GM12878 (cell line): ENCODE results near the gene PEAR1. TPM values are rescaled to one million over a fixed set of nuclear protein-coding genes. Genes with fewer than 3 reads are reported as not detected.

ENCODE experiments used
- ATAC-seq: fragments of 200-7000 bp; cut with Tn5 transposase; 3 replicates; pipeline ENCODE4 v1.9.1; 2020; ENCODE audit warnings: mild to moderate bottlenecking, moderate library complexity
- BruUV-seq: library from RNA; stranded (reverse); fragments of 400-500 nt; replicated peaks from 2 replicates; lab custom pipeline; 2021; lab: Mats Ljungman, UMichigan
- CTCF ChIA-PET: fragments of 300-600 bp; sonication (Branson Sonifier 250); formaldehyde crosslinking; extraction: SDS; loops from one replicate; lab custom pipeline; 2021; ENCODE audit warnings: inconsistent platforms; lab: Yijun Ruan, JAX
- POLR2A ChIA-PET: fragments of 350-600 bp; formaldehyde crosslinking; extraction: SDS; loops from one replicate; lab custom pipeline; 2021; ENCODE audit warnings: inconsistent platforms; lab: Charles Lee
- RAD21 ChIA-PET: fragments of 300-600 bp; sonication (Branson Sonifier 250); formaldehyde crosslinking; loops from one replicate; lab custom pipeline; 2023; ENCODE audit warnings: antibody characterized with exemption; ENCODE audit not compliant: unreplicated experiment; lab: Charles Lee
- SMC1A ChIA-PET: fragments of 300-600 bp; sonication (Branson Sonifier 250); formaldehyde crosslinking; loops from one replicate; lab custom pipeline; 2023; ENCODE audit not compliant: unreplicated experiment, uncharacterized antibody; lab: Charles Lee
- DNase-seq: peaks from one replicate; pipeline ENCODE4 v3.0.0-alpha.2; 2011; ENCODE audit warnings: low read depth, low spot score
- FAIRE-seq: peaks from 3 replicates; lab custom pipeline; 2011; peaks lifted over from hg19 to GRCh38; lab: Jason Lieb, UNC
- H2AFZ ChIP-seq: 2 replicates; pipeline ENCODE4 v1.6.0; 2011; ENCODE audit warnings: low read depth, low read length, control low read depth; ENCODE audit not compliant: control insufficient read depth
- H3K27ac ChIP-seq: 2 replicates; pipeline ENCODE4 v1.5.1; 2011; ENCODE audit warnings: control low read depth; ENCODE audit not compliant: control insufficient read depth, insufficient read depth
- H3K27me3 ChIP-seq, 2 experiments: replicated peaks in 1 of 2; 2 replicates each; pipeline versions ENCODE4 v1.6.0 to v1.6.1; 2011; ENCODE audit warnings: low read length in 1 of 2; ENCODE audit not compliant: control insufficient read depth in 2 of 2, insufficient read depth in 2 of 2
- H3K36me3 ChIP-seq, 2 experiments: 2 replicates each; pipeline ENCODE4 v1.5.1; 2011; ENCODE audit warnings: low read length in 1 of 2; ENCODE audit not compliant: control insufficient read depth in 2 of 2, insufficient read depth in 2 of 2
- H3K4me1 ChIP-seq: 2 replicates; pipeline ENCODE4 v1.6.1; 2011; ENCODE audit warnings: mild to moderate bottlenecking, low read length, moderate library complexity, mixed read lengths; ENCODE audit not compliant: control insufficient read depth, insufficient read depth
- H3K4me2 ChIP-seq: 2 replicates; pipeline ENCODE4 v1.6.0; 2011; ENCODE audit warnings: control low read depth; ENCODE audit not compliant: control insufficient read depth, insufficient read depth
- H3K4me3 ChIP-seq: fragments of 200-600 bp; sonication (generic); 2 replicates; pipeline ENCODE4 v1.5.1; 2016
- H3K79me2 ChIP-seq: 2 replicates; pipeline ENCODE4 v1.6.0; 2011; ENCODE audit warnings: low read length; ENCODE audit not compliant: control insufficient read depth, insufficient read depth
- H3K9ac ChIP-seq: 2 replicates; pipeline ENCODE4 v1.8.0; 2011; ENCODE audit warnings: low read length, control low read depth, mixed read lengths; ENCODE audit not compliant: control insufficient read depth, insufficient read depth
- H3K9me3 ChIP-seq: replicated peaks from 3 replicates; pipeline ENCODE4 v1.5.1; 2011; ENCODE audit warnings: mild to moderate bottlenecking, low read length; ENCODE audit not compliant: control insufficient read depth, insufficient read depth
- H4K20me1 ChIP-seq: 2 replicates; pipeline ENCODE4 v1.6.0; 2011; ENCODE audit not compliant: control insufficient read depth, insufficient read depth
- IKZF2 ChIP-seq, 2 experiments: fragments of 450-650 bp; IDR thresholded peaks; 2 replicates each; pipeline ENCODE4 v1.6.1; 2017; ENCODE audit warnings: mild to moderate bottlenecking in 2 of 2, moderate library complexity in 2 of 2
- MEF2B ChIP-seq: fragments of 450-650 bp; IDR thresholded peaks from 2 replicates; pipeline ENCODE4 v1.6.1; 2018; ENCODE audit warnings: mild to moderate bottlenecking, moderate library complexity; ENCODE audit not compliant: partially characterized antibody, poor library complexity, severe bottlenecking
- NFIC ChIP-seq: IDR thresholded peaks from 2 replicates; pipeline ENCODE4 v1.6.1; 2012; ENCODE audit warnings: low read depth, mild to moderate bottlenecking, inconsistent platforms, low read length, moderate library complexity
- RUNX3 ChIP-seq: IDR thresholded peaks from 2 replicates; pipeline ENCODE4 v1.6.1; 2012; ENCODE audit warnings: low read length, inconsistent platforms
- STAT3 ChIP-seq: IDR thresholded peaks from 2 replicates; pipeline ENCODE4 v1.6.1; 2011; ENCODE audit warnings: low read depth, low read length, improper control_type of control experiment
- ZNF217 ChIP-seq: fragments of 450-650 bp; IDR thresholded peaks from 2 replicates; pipeline ENCODE4 v1.6.1; 2017; ENCODE audit warnings: antibody characterized with exemption, mild to moderate bottlenecking
- WGBS: methylation state at CpG from one replicate; pipeline ENCODE4 v1.1.6; 2016; ENCODE audit warnings: low lambda C conversion rate; ENCODE audit not compliant: insufficient replicate concordance, insufficient coverage; ENCODE audit errors: missing lambda C conversion rate; 5-methylcytosine and 5-hydroxymethylcytosine counted together
- in situ Hi-C: fragments of 300-500 bp; cut with MboI; formaldehyde crosslinking; loops from 9 replicates; pipeline ENCODE4 v1.14.3; 2018; ENCODE audit warnings: mixed read lengths
- intact Hi-C: fragments of 100-400 bp; cut with micrococcal nuclease; formaldehyde crosslinking; loops from one replicate; pipeline ENCODE4 v1.14.2; 2022; ENCODE audit not compliant: unreplicated experiment
- polyA plus RNA-seq, 11 experiments: library from polyadenylated mRNA; depleted of rRNA in 4 of 11; unstranded in 6 of 11; stranded (reverse) in 5 of 11; fragments of >200 nt; fragmentation: Nextera tagmentation in 4 of 11; fragmentation: Illumina TruSeq in 1 of 11; extraction: Ambion mirVana in 4 of 11; extraction: Trizol in 1 of 11; gene quantifications; 1 replicate in 1 of 11; 2 replicates in 10 of 11; pipeline versions ENCODE4 v1.2.1 to v1.2.3, GENCODE V29; 2011 to 2016; ENCODE audit warnings: inconsistent platforms in 2 of 11, missing spikeins in 2 of 11, low read depth in 1 of 11
- total RNA-seq, 4 experiments: library from RNA; depleted of rRNA in 3 of 4; stranded (reverse); fragments of >200 nt in 3 of 4; fragmentation: Illumina TruSeq in 1 of 4; extraction: Trizol in 1 of 4; gene quantifications; 2 replicates each; pipeline versions ENCODE4 v1.2.1 to v1.2.3, GENCODE V29; 2013 to 2021
- TF ChIP-seq, protein P1 (sequence below): fragments of 450-650 bp; formaldehyde crosslinking; IDR thresholded peaks from 2 replicates; pipeline ENCODE4 v1.4.0; 2020; ENCODE audit warnings: mild to moderate bottlenecking, moderate library complexity
- TF ChIP-seq, protein P2 (sequence below): fragments of 450-650 bp; IDR thresholded peaks from 2 replicates; pipeline ENCODE4 v1.6.1; 2017; ENCODE audit warnings: mild to moderate bottlenecking

Gene PEAR1
- total and polyA plus RNA-seq, 10 of the 15 experiments (the other 5 are each of a cell fraction or from before 2014, with no cell fraction given) = not detected

DNA sequence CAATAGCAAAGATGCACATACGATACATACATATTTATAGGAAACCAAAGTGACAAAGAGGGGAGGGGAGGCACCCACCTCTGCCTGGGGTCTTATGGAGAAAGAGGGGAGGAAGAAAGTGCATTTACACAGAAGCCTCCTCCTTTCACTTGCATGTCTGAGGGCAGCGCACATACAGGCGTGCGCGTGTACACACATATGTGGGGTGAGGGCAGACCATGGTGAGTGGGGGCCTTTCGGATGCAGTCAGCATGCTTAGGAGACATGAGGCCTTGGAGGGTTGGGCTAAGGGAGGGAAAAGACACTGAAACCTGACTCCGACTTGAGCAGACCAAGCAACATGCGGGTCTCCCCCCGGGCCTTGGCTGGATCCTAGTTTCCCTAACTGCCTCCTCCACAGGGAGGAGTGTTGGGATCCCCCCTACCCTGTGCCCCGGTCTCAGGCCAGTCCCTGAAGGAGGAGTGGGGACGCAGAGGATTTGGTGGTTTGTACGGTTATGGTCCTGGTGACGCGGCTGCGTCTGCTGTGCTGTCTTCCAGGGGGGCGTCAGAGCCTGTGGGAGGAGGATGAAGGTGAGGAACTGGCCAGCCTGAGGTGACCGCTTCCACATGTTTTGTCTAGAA lies 42.1 kb downstream of the PEAR1 start:
- BruUV-seq = no TSS peak
- Histone ChIP-seq H2AFZ (no peak overlapping the region), H3K9ac (no peak overlapping the region), H3K27ac (no peak overlapping the region), H3K27me3 (no peaks in the 10 kb centered on the region), H3K4me1 (no peaks in the 10 kb centered on the region; the same call in 1 of the 2 replicates), H3K9me3 (no peaks in the 10 kb centered on the region), H3K36me3 (peaks cover 0 to 3% of the 10 kb centered on the region in 2 experiments; a peak in 2 of 4 replicates), H3K4me3 (no peak overlapping the region), H3K4me2 (no peak overlapping the region), H3K79me2 (no peaks in the 10 kb centered on the region), H4K20me1 (no peaks in the 10 kb centered on the region)
- in situ Hi-C loops = no loop called here
- ChIA-PET SMC1A (interaction anchor here (0.8 kb wide), 1 partner anchor 23 kb away, joined by 3 read pairs; no protein-coding TSS in a partner anchor), CTCF (interaction anchor here (1.3 to 2.8 kb wide), 2 partner anchors 9 to 139 kb away, joined by 4 to 8 read pairs; no protein-coding TSS in a partner anchor), POLR2A (no interaction called here), RAD21 (interaction anchor here (0.7 kb wide), 1 partner anchor 323 kb away, joined by 3 read pairs; no protein-coding TSS in a partner anchor)
- ATAC-seq (no peak), DNase-seq (no peak), FAIRE-seq (no peak)
- WGBS = 81% methylated on average over 17 of the region's 17 CpGs
- intact Hi-C loops = no loop called here
- TF ChIP-seq, protein P1, sequence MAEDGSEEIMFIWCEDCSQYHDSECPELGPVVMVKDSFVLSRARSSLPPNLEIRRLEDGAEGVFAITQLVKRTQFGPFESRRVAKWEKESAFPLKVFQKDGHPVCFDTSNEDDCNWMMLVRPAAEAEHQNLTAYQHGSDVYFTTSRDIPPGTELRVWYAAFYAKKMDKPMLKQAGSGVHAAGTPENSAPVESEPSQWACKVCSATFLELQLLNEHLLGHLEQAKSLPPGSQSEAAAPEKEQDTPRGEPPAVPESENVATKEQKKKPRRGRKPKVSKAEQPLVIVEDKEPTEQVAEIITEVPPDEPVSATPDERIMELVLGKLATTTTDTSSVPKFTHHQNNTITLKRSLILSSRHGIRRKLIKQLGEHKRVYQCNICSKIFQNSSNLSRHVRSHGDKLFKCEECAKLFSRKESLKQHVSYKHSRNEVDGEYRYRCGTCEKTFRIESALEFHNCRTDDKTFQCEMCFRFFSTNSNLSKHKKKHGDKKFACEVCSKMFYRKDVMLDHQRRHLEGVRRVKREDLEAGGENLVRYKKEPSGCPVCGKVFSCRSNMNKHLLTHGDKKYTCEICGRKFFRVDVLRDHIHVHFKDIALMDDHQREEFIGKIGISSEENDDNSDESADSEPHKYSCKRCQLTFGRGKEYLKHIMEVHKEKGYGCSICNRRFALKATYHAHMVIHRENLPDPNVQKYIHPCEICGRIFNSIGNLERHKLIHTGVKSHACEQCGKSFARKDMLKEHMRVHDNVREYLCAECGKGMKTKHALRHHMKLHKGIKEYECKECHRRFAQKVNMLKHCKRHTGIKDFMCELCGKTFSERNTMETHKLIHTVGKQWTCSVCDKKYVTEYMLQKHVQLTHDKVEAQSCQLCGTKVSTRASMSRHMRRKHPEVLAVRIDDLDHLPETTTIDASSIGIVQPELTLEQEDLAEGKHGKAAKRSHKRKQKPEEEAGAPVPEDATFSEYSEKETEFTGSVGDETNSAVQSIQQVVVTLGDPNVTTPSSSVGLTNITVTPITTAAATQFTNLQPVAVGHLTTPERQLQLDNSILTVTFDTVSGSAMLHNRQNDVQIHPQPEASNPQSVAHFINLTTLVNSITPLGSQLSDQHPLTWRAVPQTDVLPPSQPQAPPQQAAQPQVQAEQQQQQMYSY (CRISPR knock-in tag) = no peak
- no peak for TF ChIP-seq NFIC
- no peak for TF ChIP-seq MEF2B
- TF ChIP-seq, protein P2, sequence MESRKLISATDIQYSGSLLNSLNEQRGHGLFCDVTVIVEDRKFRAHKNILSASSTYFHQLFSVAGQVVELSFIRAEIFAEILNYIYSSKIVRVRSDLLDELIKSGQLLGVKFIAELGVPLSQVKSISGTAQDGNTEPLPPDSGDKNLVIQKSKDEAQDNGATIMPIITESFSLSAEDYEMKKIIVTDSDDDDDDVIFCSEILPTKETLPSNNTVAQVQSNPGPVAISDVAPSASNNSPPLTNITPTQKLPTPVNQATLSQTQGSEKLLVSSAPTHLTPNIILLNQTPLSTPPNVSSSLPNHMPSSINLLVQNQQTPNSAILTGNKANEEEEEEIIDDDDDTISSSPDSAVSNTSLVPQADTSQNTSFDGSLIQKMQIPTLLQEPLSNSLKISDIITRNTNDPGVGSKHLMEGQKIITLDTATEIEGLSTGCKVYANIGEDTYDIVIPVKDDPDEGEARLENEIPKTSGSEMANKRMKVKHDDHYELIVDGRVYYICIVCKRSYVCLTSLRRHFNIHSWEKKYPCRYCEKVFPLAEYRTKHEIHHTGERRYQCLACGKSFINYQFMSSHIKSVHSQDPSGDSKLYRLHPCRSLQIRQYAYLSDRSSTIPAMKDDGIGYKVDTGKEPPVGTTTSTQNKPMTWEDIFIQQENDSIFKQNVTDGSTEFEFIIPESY = no peak
- TF ChIP-seq IKZF2 (IDR thresholded peaks at IDR 0.05) = no peak
- TF ChIP-seq STAT3 = no peak
- TF ChIP-seq RUNX3 = no peak
- no peak for TF ChIP-seq ZNF217
